ENCODE results near the gene NKG7. TPM values are rescaled to one million over a fixed set of nuclear protein-coding genes. Genes with fewer than 3 reads are reported as not detected.

The NKG7 gene, protein sequence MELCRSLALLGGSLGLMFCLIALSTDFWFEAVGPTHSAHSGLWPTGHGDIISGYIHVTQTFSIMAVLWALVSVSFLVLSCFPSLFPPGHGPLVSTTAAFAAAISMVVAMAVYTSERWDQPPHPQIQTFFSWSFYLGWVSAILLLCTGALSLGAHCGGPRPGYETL
- total RNA-seq (2022; extraction: Qiagen RNA extraction; ENCODE audit: low read depth) = not detected in 5 replicates

DNA sequence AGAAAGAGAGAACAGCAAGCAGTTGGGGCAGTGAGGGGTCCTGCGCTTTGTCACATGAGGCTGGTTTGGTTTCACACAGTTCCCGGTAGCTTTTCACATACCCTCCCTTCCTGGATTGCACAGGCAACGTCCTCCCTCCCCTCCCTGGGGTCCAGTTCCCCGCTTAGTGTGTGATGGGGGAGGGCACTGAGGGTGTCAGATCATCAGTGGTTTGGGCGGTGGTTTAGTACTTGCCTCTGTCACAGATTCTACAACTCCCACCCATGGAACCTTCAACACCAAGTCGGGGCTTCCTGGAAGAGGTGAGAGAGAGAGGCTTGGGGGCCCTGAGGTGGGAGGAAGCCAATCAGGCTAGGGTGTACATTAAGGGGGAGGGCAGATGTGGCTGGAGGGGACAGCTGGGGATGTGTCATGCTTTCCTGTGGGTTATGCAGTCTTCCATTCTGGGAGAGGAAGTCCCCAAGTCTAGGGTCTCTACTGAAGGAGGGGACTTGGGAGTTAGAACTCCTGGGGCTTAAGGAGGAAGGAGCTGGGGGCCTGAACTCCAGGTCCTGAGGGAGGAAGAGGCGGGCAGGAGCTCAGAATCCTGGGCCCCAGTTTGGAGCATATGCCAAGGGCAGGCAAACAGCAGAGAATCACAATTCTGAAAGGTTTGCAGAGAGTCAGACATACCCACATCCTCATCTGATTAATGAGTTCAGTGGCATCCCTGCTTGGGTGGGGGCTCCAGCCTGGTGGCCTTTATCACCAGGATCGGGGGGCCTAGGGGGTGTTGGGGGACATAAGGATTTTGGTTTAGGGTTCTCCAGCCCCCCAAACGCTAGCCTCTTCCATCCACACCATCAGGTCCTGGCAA, at the start of gene NKG7:
NKG7 (minus strand) TSS at position 6 of the 856 bp plus-strand sequence. CDS start 119 bp downstream, outside the sequence.

GRCh38 chr19:51417107-51417809, 44.8 kb upstream of the NKG7 start, which contains the start of gene SIGLEC10:
SIGLEC10 (minus strand) TSS chr19:51417642; CDS start chr19:51417581, 61 bp downstream.

DNA sequence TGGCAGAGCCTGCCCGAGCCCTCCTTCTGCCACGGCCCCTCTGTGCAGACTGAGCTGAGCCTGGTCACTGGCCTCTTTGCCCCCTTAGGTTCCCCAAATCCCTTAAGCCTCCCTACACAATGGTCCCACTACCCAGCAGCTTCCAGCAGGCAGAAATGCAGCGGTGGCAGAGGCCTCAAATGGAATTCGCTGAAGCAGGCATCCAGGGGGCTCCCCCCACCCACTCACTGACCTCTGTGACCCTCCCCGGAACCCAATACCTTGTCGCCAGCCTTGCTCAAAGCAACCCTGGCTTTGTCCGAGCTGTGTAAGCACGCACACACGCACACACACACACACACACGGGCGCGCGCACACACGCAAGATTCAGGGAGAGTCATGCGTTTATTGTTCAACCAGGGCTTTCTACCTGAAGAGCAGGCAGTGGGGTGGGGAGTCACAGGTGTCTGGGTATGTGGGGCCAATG, 15.5 kb upstream of the NKG7 start, which contains the start of gene LIM2:
LIM2 (minus strand) TSS at position 51 of the 466 bp plus-strand sequence. CDS start 531 bp downstream, outside the sequence.

GRCh38 chr19:51368366-51369282, 3.8 kb downstream of the NKG7 start, which contains the start of gene CLDND2:
CLDND2 (minus strand) TSS chr19:51369003; CDS start chr19:51368577, 426 bp downstream.

DNA sequence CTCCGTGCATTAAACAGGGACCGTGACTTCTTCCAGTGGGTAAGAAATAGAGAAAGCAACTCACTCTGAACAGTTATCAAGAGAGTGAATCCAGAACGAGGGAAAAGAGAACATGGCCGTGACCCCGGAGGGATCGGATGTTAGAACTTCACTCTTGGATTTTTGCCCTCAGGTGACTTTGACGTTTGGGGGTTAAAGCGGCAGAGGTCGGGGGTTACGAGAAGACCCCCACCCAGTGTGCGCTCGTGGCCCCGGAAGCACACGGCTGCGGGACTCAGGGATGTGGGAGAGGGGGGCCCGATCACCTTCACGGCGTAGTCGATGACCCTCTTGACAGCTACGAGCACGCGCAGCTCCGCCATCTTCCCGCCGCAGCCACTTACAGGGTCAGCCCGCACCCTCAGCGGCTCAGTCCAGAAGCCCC, 6.5 kb downstream of the NKG7 start, which contains the start of gene ETFB:
ETFB (minus strand) TSS at position 424 of the 424 bp plus-strand sequence; CDS start at position 362, 62 bp downstream.

DNA sequence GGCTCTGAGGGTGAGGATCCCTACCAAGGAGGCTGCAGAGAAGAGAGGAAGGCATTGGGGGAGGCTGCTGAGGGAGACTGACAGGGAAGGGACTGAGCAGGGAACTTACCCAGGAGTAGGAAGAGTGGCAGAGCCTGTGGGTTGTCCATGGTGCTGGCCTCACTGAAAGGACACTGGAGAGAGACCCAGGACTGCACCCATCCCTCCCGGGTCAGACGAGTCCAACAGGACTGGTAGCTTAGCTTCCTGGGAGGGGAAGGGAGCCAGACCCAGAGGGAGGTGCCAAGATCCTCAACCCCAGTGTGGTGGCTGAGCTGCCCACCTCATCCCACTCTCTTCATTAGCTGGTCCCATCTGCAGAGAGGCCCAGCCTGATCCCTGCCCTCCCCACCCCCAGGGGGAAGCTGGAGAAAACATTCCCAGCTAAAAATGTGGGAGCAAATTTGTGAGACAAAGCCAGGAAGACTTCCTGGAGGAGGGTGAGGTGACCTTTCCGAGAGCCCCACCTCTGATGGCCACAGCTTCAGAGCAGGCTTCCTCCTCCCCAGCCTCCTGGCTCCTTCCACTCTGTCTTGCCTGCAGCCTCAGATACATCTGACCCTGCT, 30.4 kb downstream of the NKG7 start, which contains the start of gene VSIG10L:
VSIG10L (minus strand) TSS at position 164 of the 605 bp plus-strand sequence; CDS start at position 149, 15 bp downstream.

Other genes starting within 250 kb of the NKG7 start
- gene SIGLEC9, start 247.7 kb downstream of the NKG7 start, total RNA-seq (2022; extraction: Qiagen RNA extraction; ENCODE audit: low read depth) = 0.26 TPM in 1 of 5 replicates, not detected in the others
- gene SIGLEC7, start 230.4 kb downstream of the NKG7 start, total RNA-seq (2022; extraction: Qiagen RNA extraction; ENCODE audit: low read depth) = not detected in 5 replicates
- gene CD33, start 147.6 kb downstream of the NKG7 start, total RNA-seq (2022; extraction: Qiagen RNA extraction; ENCODE audit: low read depth) = 0.08 TPM in 1 of 5 replicates, not detected in the others
- not detected in 5 replicates for gene SIGLECL1, start 121.6 kb downstream of the NKG7 start, total RNA-seq (2022; extraction: Qiagen RNA extraction; ENCODE audit: low read depth)
- 0.02 to 0.06 TPM (median 0.05 TPM) in 3 of 5 replicates, not detected in the others for gene IGLON5, start 61.0 kb downstream of the NKG7 start, total RNA-seq (2022; extraction: Qiagen RNA extraction; ENCODE audit: low read depth)
- gene VSIG10L, start 30.5 kb downstream of the NKG7 start, total RNA-seq (2022; extraction: Qiagen RNA extraction; ENCODE audit: low read depth) = 6.7 to 10.1 TPM (median 9.5 TPM) in 5 replicates
- 204 to 234 TPM (median 218 TPM) in 5 replicates for gene ETFB, start 6.3 kb downstream of the NKG7 start, total RNA-seq (2022; extraction: Qiagen RNA extraction; ENCODE audit: low read depth)
- 4.7 to 10.1 TPM (median 9.9 TPM) in 5 replicates for gene CLDND2, start 3.7 kb downstream of the NKG7 start, total RNA-seq (2022; extraction: Qiagen RNA extraction; ENCODE audit: low read depth)
- not detected in 5 replicates for gene LIM2, start 15.3 kb upstream of the NKG7 start, total RNA-seq (2022; extraction: Qiagen RNA extraction; ENCODE audit: low read depth)
- not detected in 5 replicates for gene C19orf84, start 17.9 kb upstream of the NKG7 start, total RNA-seq (2022; extraction: Qiagen RNA extraction; ENCODE audit: low read depth)
- not detected in 5 replicates for gene SIGLEC10, start 45.0 kb upstream of the NKG7 start, total RNA-seq (2022; extraction: Qiagen RNA extraction; ENCODE audit: low read depth)
- gene SIGLEC8, start 85.8 kb upstream of the NKG7 start, total RNA-seq (2022; extraction: Qiagen RNA extraction; ENCODE audit: low read depth) = not detected in 5 replicates
- gene CEACAM18, start 105.9 kb upstream of the NKG7 start, total RNA-seq (2022; extraction: Qiagen RNA extraction; ENCODE audit: low read depth) = not detected in 5 replicates
- gene SIGLEC12, start 129.1 kb upstream of the NKG7 start, total RNA-seq (2022; extraction: Qiagen RNA extraction; ENCODE audit: low read depth) = not detected in 5 replicates
- gene SIGLEC6, start 159.0 kb upstream of the NKG7 start, total RNA-seq (2022; extraction: Qiagen RNA extraction; ENCODE audit: low read depth) = not detected in 5 replicates
- gene ZNF175, start 198.6 kb upstream of the NKG7 start, total RNA-seq (2022; extraction: Qiagen RNA extraction; ENCODE audit: low read depth) = 4.2 to 5.6 TPM (median 4.3 TPM) in 5 replicates